Caco-2 (cell line): Measurements from ENCODE around the gene PLA2G1B. TPM values are rescaled to one million over a fixed set of nuclear protein-coding genes. Genes with fewer than 3 reads are reported as not detected.

Experiments
- BruUV-seq: library from RNA; stranded (reverse); fragments of 400-500 nt; replicated peaks from 2 replicates; lab custom pipeline; 2021; lab: Mats Ljungman, UMichigan
- CTCF ChIA-PET: fragments of 300-600 bp; sonication (Branson Sonifier 250); formaldehyde crosslinking; loops from one replicate; lab custom pipeline; 2022; ENCODE audit warnings: antibody characterized with exemption; lab: Charles Lee
- POLR2A ChIA-PET: fragments of 300-600 bp; sonication (Branson Sonifier 250); formaldehyde crosslinking; loops from one replicate; lab custom pipeline; 2022; ENCODE audit warnings: antibody characterized with exemption; lab: Charles Lee
- DNase-seq, 2 experiments: peaks; one replicate each; pipeline versions ENCODE4 v3.0.0 to v3.0.0-alpha.2; 2020 to 2022
- H3K27me3 ChIP-seq: replicated peaks from 2 replicates; pipeline ENCODE4 v1.6.0; 2011; ENCODE audit warnings: low read length; ENCODE audit not compliant: control insufficient read depth, insufficient read depth
- H3K36me3 ChIP-seq: 2 replicates; pipeline ENCODE4 v1.5.1; 2011; ENCODE audit warnings: low read length; ENCODE audit not compliant: control insufficient read depth, insufficient read depth
- H3K4me1 ChIP-seq: fragments of 250-450 bp; sonication (Bioruptor Pico); 2 replicates; pipeline ENCODE4 v1.5.1; 2020; ENCODE audit warnings: mild to moderate bottlenecking
- H3K4me3 ChIP-seq: 2 replicates; pipeline ENCODE4 v1.5.1; 2011; ENCODE audit warnings: low read depth, mild to moderate bottlenecking, control low read depth, low read length
- H3K9me3 ChIP-seq: fragments of 250-450 bp; sonication (Bioruptor Pico); 2 replicates; pipeline ENCODE4 v1.5.1; 2020; ENCODE audit warnings: mild to moderate bottlenecking, moderate library complexity
- H3K27ac Mint-ChIP-seq: one replicate; pipeline ENCODE4 v1.8.0; 2022; ENCODE audit warnings: mixed read lengths; ENCODE audit not compliant: unreplicated experiment
- H3K27me3 Mint-ChIP-seq: one replicate; pipeline ENCODE4 v1.8.0; 2022; ENCODE audit warnings: mixed read lengths; ENCODE audit not compliant: insufficient read depth, unreplicated experiment
- H3K36me3 Mint-ChIP-seq: one replicate; pipeline ENCODE4 v1.8.0; 2022; ENCODE audit warnings: mild to moderate bottlenecking, mixed read lengths; ENCODE audit not compliant: insufficient read depth, unreplicated experiment
- H3K4me1 Mint-ChIP-seq: one replicate; pipeline ENCODE4 v1.8.0; 2022; ENCODE audit warnings: low read depth, mixed read lengths; ENCODE audit not compliant: unreplicated experiment
- H3K4me3 Mint-ChIP-seq: one replicate; pipeline ENCODE4 v1.8.0; 2022; ENCODE audit warnings: mild to moderate bottlenecking, moderate library complexity, mixed read lengths; ENCODE audit not compliant: unreplicated experiment
- H3K9me3 Mint-ChIP-seq: one replicate; pipeline ENCODE4 v1.8.0; 2022; ENCODE audit warnings: mixed read lengths; ENCODE audit not compliant: unreplicated experiment
- CTCF ChIP-seq, 2 experiments: fragments of 200-600 bp in 1 of 2; IDR thresholded peaks; 1 replicate in 1 of 2; 2 replicates in 1 of 2; pipeline versions ENCODE4 v1.5.1 to v1.8.0; 2011 to 2022; ENCODE audit warnings: antibody characterized with exemption in 1 of 2, control low read depth in 1 of 2, inconsistent platforms in 1 of 2, low read depth in 1 of 2, low read length in 1 of 2, mild to moderate bottlenecking in 1 of 2, moderate library complexity in 1 of 2; ENCODE audit not compliant: insufficient read depth in 1 of 2, severe bottlenecking in 1 of 2, unreplicated experiment in 1 of 2
- intact Hi-C: fragments of 100-400 bp; cut with micrococcal nuclease; formaldehyde crosslinking; loops from one replicate; pipeline ENCODE4 v1.10.0; 2022; ENCODE audit not compliant: unreplicated experiment
- total RNA-seq: library from RNA; stranded (reverse); gene quantifications from 2 replicates; pipeline ENCODE4 v1.2.3, GENCODE V29; 2022

PLA2G1B gene
- total RNA-seq, 1 experiment from 2014 or later: not detected

- H3K4me3 Mint-ChIP-seq: no peak overlapping the region
- POLR2A ChIA-PET: no interaction called here
These were observed 48.4 kb upstream of the PLA2G1B start for GRCh38 chr12:120376009-120376408.

GRCh38 chr12:120373683-120374082, 46.1 kb upstream of the PLA2G1B start:
- TF ChIP-seq CTCF (IDR thresholded peaks at IDR 0.05; ENCODE audit: insufficient read depth in 1 of 2, low read depth in 1 of 2, low read length in 1 of 2, severe bottlenecking in 1 of 2, unreplicated experiment in 1 of 2): no peak
- Histone ChIP-seq H3K9me3 (no peaks in the 10 kb centered on the region), H3K4me3 (no peak overlapping the region), H3K4me1 (no peaks in the 10 kb centered on the region), H3K36me3 (no peaks in the 10 kb centered on the region), H3K27me3 (peaks cover 2% of the 10 kb centered on the region; the same call in 1 of the 2 replicates)
- no peak overlapping the region for H3K4me3 Mint-ChIP-seq
- no peaks in the 10 kb centered on the region for H3K36me3 Mint-ChIP-seq
- BruUV-seq: no TSS peak
- CTCF ChIA-PET: interaction anchor here (0.6 kb wide), 1 partner anchor 84 kb away, joined by 3 read pairs; no protein-coding TSS in a partner anchor
- intact Hi-C loops: no loop called here
- POLR2A ChIA-PET: no interaction called here
- no peaks in the 10 kb centered on the region for H3K9me3 Mint-ChIP-seq
- no peaks in the 10 kb centered on the region for H3K4me1 Mint-ChIP-seq
- H3K27ac Mint-ChIP-seq: no peak overlapping the region
- peaks cover 21% of the 10 kb centered on the region for H3K27me3 Mint-ChIP-seq
- no peak for DNase-seq

More at GRCh38 chr12:120376009-120376408, 48.4 kb upstream of the PLA2G1B start:
- DNase-seq: no peak
- Histone ChIP-seq H3K36me3 (no peaks in the 10 kb centered on the region), H3K9me3 (no peaks in the 10 kb centered on the region), H3K4me1 (no peaks in the 10 kb centered on the region), H3K4me3 (no peak overlapping the region), H3K27me3 (no peaks in the 10 kb centered on the region)
- H3K9me3 Mint-ChIP-seq: no peaks in the 10 kb centered on the region
- H3K4me1 Mint-ChIP-seq: no peaks in the 10 kb centered on the region
- CTCF ChIA-PET: interaction anchor here (1.4 kb wide), 1 partner anchor 9 kb away, joined by 5 read pairs; no protein-coding TSS in a partner anchor
- H3K27ac Mint-ChIP-seq: no peak overlapping the region
- no TSS peak for BruUV-seq
- no peak for TF ChIP-seq CTCF (IDR thresholded peaks at IDR 0.05; ENCODE audit: insufficient read depth in 1 of 2, low read depth in 1 of 2, low read length in 1 of 2, severe bottlenecking in 1 of 2, unreplicated experiment in 1 of 2)
- peaks cover 7% of the 10 kb centered on the region for H3K27me3 Mint-ChIP-seq
- H3K36me3 Mint-ChIP-seq: no peaks in the 10 kb centered on the region
- intact Hi-C loops: no loop called here

- Histone ChIP-seq H3K4me3 (no peak overlapping the region), H3K9me3 (no peaks in the 10 kb centered on the region), H3K36me3 (no peaks in the 10 kb centered on the region; the same call in 1 of the 2 replicates), H3K27me3 (peaks cover 2% of the 10 kb centered on the region; the same call in 1 of the 2 replicates), H3K4me1 (peaks cover 13% of the 10 kb centered on the region)
- ChIA-PET CTCF (no interaction called here), POLR2A (no interaction called here)
- H3K27me3 Mint-ChIP-seq: peaks cover 21% of the 10 kb centered on the region
- no peak for DNase-seq
- H3K27ac Mint-ChIP-seq: no peak overlapping the region
- peaks cover 9% of the 10 kb centered on the region for H3K4me1 Mint-ChIP-seq
- H3K9me3 Mint-ChIP-seq: no peaks in the 10 kb centered on the region
- BruUV-seq: no TSS peak
- no peak for TF ChIP-seq CTCF (IDR thresholded peaks at IDR 0.05; ENCODE audit: insufficient read depth in 1 of 2, low read depth in 1 of 2, low read length in 1 of 2, severe bottlenecking in 1 of 2, unreplicated experiment in 1 of 2)
- peak overlapping the region; percentile 76 for H3K4me3 Mint-ChIP-seq
- intact Hi-C loops: no loop called here
- H3K36me3 Mint-ChIP-seq: no peaks in the 10 kb centered on the region
These were observed 43.0 kb upstream of the PLA2G1B start for GRCh38 chr12:120370343-120371243.
